SK-MEL-5 (cell line): ENCODE results near the gene EPHA10. TPM values are rescaled to one million over a fixed set of nuclear protein-coding genes. Genes with fewer than 3 reads are reported as not detected.
A peak's percentile ranks its signal among the peaks of the same experiment; 100 is the strongest.
"Not testable (repeated sequence)": the region's sequence is repeated elsewhere in the genome, so short reads cannot be mapped to it uniquely, and the experiment has no call there.

ENCODE experiments used
- DNase-seq: peaks from one replicate; pipeline ENCODE4 v3.0.0-alpha.2; 2016; ENCODE audit warnings: low read depth, low spot score
- in situ Hi-C: cut with HindIII; loops from 2 replicates; pipeline ENCODE4 v1.10.0; 2016; ENCODE audit warnings: low sequenced_read_pairs, high pct_unique_total_duplicates, low pct_unique_long_range_greater_than_20kb
- total RNA-seq: library from RNA; depleted of rRNA; stranded (reverse); fragments of >200 nt; shearing (Covaris generic); gene quantifications from 2 replicates; pipeline ENCODE4 v1.2.3, GENCODE V29; 2014

EPHA10 gene
- total RNA-seq, 1 experiment from 2014 or later: 0.13 TPM

DNA sequence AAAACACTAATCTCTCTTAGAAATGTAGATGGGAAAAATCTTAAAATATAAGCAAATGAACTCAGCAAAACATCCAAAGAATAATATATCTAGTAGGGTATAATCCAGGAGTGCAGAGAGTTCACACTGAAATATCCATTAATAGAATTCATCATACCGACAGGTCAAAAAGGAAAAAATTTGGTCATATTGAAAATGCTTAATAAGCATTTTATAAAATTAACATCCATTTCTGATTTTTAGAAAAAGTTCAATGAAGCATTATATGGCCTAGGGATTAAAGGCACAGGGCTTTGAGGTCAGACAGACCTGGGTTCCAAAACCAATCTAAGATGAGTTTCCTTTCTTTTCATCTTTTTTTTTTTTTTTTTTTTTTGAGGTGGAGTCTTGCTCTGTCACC, 16.4 kb downstream of the EPHA10 start:
- in situ Hi-C loops: no loop called here
- DNase-seq: no peak

DNA sequence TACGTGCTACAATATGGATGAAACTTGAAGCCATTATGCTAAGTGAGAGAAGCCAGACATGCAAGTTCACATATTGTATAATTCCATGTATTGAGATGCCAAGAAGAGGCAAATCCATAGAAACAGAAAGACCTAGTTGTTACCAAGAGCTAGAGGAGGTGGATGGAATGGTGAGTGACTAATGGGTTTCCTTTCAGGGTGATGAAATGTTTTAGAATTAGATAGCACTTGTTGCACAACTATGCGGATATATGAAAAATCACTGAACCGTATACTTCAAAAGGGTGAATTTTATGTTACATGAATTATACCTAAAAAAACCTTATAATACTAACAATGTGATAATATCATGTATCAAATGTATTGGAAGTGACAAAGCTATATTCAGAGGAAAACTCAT, 18.1 kb downstream of the EPHA10 start:
- in situ Hi-C loops: no loop called here
- DNase-seq: no peak

DNA sequence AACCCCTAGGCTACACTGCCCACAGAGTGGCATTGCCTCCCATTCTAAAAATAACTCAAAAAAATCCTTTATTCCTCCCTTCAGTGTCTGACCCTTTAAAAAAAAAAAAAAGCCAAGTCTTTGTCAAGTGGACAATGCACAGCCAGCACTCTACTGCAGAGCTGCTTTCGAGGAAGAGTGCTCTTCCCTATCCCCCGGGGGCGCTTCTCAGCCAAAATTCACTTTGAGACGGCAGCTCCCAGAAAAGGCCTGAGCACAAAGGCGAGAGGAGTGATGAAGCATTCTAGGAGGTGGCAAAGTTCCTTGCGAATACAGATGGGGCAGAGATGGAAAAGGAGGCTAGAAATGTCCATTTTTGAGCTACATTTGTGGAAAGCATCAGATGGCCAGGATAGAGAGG, 23.3 kb downstream of the EPHA10 start:
- in situ Hi-C loops: no loop called here
- no peak for DNase-seq

DNA sequence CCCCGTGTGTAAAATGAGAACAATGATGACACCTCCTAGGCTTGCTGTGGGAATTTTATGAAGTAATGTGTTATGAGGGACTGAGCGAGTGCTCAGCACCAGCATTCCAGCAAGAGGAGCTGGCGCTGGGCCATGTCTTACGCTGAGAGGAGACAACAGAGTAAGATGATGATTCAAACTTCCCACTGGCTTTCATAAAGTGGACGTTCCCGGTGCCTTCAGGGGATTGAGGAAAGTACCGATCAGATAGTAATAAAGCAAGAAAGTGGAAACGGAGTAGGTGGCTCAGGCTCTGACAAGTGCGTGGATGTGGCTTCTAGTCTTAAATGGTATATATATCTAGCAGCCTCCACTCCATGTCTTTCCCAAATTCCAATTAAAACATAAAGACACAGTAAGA, 23.8 kb downstream of the EPHA10 start:
- peak; percentile 14 for DNase-seq

DNA sequence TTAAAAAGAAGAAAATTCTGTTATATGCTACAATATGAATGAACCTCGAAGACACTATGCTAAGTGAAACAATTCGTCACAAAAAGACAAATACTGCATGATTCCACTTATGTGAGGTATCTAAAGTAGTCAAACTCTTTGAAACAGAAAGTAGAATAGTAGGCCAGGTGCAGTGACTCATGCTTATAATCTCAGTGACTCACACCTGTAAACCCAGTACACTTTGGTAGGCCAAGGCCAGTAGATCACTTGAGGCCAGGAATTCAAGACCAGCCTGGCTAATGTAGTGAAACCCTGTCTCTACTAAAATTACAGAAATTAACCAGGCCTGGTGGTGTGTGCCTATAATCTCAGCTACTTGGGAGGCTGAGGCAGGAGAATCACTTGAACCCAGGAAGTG, 25.7 kb downstream of the EPHA10 start:
- in situ Hi-C loops: no loop called here
- no peak for DNase-seq

More for the DNA sequence above, 23.8 kb downstream of the EPHA10 start:
- in situ Hi-C loops: no loop called here

DNA sequence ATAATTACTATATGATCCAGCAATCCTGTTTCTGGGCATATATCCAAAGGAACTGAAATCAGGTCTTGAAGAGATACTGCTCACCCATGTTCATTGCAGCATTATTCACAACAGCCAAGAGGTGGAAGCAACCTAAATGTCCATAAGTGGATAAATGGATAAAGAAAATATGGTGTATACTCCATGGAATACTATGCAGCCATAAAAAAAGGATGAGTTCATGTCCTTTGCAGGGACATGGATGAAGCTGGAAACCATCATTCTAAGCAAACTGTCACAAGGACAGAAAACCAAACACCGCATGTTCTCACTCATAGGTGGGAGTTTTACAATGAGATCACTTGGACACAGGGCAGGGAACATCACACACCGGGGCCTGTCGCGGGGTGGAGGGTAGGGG, 26.3 kb downstream of the EPHA10 start:
- DNase-seq, in situ Hi-C loops: not testable (repeated sequence)

DNA sequence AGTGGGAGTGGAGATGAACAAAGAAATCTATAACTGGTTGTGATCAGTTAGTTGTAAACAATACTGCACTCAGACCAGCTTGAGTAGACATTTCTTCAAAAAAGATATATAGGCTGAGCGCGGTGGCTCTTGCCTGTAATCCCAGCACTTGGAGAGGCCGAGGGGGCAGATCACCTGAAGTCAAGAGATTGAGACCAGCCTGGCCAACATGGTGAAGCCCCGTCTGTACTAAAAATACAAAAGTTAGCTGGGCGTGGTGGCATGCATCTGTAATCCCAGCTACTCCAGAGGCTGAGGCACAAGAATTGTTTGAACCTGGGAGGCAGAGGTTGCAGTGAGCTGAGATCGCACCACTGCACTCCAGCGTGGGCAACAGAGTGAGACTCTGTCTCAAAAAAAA, 26.9 kb downstream of the EPHA10 start:
- DNase-seq, in situ Hi-C loops: not testable (repeated sequence)

DNA sequence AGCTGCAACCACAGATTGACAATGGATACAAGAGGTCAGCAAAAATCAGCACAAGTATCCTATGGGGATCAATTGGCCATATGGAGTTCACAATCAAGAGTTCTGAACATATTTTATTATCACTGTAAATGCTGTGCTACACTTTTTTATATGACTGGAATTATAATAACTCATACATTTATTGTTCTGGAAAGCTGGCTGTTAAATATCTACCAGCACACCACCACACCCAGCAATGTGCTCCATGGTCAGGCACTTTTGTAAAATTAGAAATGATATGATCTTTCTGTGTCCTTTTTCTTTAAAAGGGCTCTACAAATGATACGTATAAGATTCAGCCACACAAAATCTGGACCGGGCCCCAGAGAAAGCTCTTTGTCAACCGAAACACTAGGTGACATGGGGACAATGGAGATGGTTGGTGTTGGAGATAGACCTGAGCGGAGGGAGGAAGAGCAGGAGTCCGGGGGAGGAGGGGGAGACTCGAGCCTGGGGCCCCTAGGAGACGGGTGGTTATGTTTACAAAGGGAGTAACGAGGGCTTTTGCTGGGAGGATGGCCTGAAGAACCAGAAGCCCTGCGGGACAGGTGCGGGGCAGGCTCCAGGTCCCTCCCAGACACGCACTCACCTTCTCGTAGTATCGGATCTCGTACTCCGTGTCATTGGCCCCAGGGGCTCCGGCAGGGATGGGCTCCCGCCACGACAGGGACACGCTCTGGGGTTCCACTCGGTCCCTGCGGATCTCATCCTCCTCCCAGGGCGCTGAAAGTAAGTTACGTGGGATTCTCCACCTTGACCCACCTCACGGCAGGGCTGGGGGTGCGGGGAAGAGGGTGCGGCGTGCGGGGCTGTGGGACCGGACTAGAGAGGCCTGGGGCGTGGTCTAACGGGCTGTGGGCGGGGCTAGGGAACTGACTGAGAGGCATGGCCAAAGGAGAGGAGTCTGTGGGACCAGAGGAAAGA, 30.0 kb downstream of the EPHA10 start:
- DNase-seq: no peak
- in situ Hi-C loops: no loop called here

DNA sequence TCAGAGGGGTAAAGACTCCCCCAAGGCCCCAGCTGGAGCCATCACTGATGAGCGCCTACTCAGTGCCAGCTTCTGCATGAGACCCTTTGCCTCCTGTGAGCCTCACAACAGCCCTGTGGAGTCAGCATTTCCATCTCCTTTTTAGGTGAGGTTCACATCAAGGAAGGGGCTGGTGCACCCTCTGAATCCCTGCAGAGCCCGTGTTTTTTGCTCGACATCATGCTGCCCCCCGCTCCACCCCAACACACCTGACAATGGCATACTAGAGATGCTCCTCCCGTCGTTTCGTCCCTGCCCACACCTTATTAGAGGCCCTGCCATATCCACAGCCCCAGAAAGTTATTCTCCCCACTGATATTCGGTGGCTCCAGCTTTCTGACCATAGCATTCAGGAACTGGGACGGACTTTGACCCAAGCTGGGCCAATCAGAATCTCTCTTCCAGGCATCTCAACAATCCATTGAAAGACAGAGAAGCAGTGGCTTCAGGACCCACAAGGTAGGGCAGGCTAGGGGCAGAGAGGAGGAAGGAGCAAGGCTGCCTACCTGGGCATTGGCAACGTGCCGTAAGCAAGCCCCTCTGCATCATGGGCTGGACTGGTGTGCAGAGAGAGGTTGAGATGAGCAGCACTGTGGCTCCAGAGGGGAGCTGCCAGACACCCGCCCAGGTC, 32.7 kb downstream of the EPHA10 start:
- DNase-seq: no peak
- in situ Hi-C loops: no loop called here

DNA sequence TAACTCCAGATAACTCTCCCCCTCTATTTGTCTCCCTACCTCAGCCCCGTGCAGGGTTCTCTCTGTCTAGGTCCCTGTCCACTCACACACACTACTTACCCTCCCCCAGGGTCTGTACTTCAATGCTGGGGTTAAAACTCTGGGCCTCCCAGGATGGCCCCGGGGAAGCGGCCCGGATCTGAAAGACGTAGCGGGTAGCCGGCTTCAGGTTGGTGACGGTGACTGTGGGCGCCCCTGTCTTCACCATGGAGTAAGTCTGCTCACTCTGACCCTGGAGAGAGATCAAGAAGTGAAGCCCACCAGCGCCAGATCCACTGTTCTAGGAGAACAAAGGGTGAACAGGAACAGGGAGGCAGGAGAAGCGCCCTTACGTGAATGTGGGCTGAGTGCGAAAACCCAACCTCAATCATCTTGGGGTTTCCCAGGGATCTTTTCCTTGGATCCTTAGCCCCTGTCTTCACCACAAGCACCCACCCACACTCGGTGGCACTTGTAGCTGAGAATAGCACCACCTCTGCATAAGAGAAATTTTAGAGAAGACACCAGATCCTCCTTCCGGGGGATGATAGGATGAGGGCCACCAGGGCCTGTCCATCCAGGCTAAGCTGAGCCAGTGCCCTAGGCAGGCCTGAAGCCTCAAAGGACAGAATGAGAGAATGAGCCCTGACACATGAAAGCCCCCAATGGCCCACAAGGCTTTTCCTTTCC, 33.5 kb downstream of the EPHA10 start:
- DNase-seq: no peak
- in situ Hi-C loops: no loop called here

DNA sequence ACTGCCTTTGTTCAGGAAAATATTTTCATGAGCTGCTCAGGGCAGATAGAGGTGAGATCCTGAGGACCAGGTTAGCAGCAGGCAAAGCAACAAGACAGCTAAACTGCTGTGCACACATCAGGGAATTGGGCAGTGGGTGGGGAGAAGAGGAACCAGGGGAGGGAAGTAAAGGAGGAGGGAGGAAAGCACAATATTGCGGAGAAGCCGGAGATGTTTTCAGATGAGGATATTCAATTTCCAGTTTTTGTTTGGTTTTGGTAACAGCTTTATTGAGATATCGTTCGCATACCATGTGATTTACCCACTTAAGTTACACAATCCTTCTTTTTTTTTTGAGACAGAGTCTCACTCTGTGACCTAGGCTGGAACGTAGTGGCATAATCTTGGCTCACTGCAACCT, 34.5 kb downstream of the EPHA10 start:
- in situ Hi-C loops: no loop called here
- no peak for DNase-seq

DNA sequence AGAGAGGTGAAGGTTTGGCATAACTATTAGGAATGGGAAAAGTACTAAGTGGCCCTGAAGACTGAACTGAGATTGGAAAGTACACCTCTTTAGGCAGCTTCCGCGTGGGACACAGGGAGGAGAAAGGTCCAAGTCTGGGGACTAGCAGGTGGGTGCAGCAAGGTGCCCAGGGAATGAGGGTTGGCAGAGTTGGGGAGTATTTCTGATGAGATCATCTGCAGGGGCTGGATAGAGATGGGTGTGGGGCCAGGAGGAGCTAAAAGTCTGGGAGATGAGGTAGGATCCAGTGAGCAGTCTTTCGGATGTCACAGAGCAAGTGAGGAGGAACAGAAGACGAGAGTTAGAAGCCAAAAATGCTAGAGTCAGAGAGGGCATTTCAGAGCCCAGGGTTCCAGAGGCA, 36.5 kb downstream of the EPHA10 start:
- no peak for DNase-seq
- in situ Hi-C loops: no loop called here

DNA sequence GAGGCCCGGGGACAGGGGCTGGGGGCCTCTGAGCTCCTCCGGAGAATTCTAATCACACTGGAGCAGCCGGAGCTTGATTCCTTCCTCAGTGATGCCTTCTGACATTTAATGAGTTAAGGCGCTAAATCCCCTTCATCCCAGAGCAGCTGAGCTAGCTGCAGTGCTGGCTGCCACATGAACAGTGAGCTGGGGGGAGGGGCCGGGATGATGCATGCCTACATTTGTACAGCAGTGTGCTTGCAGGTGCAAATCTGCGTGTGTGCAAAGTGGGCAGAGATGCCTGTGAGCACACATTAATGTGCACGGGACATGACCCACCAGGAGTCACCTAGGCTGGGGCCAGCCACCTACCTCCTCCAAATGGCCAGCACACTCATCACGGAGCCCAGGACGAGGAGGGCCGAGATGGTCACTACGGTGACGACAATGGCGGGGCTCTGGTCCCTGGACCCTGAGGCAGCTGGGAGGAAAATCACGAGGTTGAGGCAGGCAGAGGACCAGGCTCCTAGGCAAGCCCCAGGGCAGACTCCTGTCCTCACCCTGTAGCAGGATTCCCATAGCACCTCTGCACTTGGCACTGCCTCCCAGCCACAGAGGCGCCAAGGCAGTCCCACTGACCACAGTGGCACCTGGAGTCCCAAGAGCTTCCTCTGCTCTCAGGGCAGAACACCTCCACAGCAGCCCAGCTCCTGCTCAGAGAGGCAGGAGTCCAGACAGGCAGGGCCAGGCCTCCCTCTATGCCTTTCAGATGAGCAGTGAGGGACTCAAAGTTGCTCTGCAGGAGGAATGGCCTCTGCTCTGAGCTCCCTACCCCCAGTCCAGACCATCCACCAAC, 38.0 kb downstream of the EPHA10 start:
- DNase-seq: no peak
- in situ Hi-C loops: no loop called here

DNA sequence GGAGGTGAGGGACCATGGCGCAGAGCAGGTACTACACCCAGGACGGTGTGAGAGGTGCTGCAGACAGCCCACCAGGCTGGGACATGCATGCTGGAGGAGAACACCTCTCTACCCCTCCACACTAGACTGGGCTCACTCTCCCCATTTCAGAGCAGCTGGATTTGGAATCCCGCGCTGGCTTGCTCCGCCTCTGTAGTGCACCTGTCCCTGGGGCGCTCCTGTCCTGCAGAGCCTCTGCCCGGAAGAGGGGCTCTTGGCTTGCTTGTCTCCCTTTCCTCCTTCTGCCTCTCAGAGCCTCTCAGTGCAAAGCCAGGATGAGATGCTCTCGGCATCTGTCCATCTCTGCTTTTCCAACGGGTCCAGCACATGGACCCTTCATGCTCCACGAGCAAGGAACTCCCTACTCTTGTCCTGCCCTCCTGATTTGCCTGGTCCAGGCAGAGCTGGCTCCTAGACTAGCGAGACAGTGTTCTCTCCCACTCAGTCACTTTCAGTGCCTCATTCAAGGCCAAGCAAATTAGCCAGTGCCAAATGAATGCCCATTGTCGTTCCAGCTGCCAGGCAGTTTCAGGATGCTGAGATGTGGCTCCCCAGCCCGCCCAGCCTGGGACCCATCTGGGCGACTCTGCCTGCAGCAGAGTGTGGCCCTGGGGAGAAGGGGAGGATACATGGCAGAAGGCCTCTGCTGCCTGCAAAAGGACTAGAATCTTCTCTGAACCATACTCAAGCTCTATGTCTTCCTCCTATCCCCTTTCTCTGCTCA, 38.9 kb downstream of the EPHA10 start:
- in situ Hi-C loops: no loop called here
- no peak for DNase-seq

DNA sequence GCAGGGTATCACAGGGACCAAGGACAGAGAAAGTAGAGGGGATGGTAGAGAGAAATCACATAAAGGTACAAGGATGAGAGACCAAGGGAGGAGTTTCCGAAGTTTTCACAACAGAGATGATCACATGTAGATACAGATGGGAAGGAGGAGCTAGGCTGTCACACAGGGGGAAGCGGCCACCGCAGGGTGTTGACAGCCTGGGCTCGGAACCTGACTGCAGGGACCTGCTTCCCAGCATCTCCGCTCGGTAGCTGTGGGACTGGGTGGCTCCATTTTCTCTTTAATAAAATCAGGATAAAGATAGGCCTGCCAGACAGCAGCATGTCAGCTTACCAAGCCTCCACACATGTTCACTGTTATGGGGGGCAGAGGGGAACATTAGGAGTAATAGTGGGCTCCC, 40.3 kb downstream of the EPHA10 start:
- in situ Hi-C loops: no loop called here
- DNase-seq: no peak

DNA sequence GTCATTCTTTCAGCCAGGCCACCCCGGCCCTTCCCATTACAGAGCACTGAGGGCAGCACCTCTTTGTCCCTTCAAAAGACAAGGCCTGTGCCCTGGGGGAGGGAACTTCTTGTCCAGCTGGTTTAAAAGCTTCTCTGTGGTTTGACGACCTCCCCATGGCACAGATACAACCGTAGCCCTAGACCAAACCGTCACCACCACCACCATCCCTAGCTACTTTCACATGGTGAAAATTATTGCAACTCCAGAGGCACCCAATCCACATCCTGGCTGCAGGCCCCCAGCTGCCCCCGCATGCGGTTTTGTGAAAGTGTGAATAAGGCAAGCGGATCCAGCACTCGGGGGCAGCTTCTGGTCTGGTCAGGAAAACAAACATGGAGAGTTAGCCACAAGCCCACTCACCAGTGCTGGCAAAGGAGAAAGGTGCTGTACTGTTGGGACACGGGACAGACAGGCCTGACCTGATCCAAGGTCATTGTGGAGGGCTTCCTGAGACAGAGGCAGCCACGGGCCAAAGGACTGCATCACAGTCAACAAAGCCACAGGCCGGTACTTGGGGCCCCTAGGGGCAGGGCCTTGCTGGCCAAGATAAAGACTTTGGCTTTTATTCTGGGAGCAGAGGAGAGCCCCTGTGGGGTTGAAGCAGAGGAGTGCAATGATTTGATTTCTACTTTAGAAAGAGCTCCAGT, 41.4 kb downstream of the EPHA10 start:
- DNase-seq: no peak
- in situ Hi-C loops: no loop called here

DNA sequence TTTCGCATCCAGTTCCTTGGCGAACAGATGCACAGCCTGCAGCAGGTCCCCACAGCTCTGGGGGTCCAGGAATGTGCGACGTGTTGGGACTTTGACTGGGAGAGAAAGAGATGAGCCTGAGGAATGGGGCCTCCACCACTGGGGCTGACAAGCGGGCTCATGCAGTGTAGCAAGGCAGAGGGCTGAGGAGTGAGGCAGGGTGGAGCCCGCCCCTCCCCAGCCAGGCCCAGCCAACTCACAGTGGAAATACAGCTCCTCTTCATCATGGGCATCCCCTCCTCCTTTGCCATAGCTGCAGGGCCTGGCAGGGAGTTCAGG, 41.9 kb downstream of the EPHA10 start:
- no peak for DNase-seq
- in situ Hi-C loops: no loop called here
